B cell (primary cell): ENCODE data around the gene SH3D19. TPM values are rescaled to one million over a fixed set of nuclear protein-coding genes. Genes with fewer than 3 reads are reported as not detected.

ENCODE experiments used
- ATAC-seq: fragments of 200-7000 bp; cut with Tn5 transposase; one replicate; pipeline ENCODE4 v1.10.0; 2021; ENCODE audit warnings: low read depth, mild to moderate bottlenecking, moderate number of reproducible peaks, moderate library complexity
- CTCF ChIA-PET: fragments of 350-600 bp; sonication (Branson Sonifier 250); formaldehyde crosslinking; loops from one replicate; lab custom pipeline; 2021; ENCODE audit warnings: antibody characterized with exemption, inconsistent platforms; lab: Charles Lee
- POLR2A ChIA-PET: fragments of 350-600 bp; sonication (Branson Sonifier 250); formaldehyde crosslinking; loops from one replicate; lab custom pipeline; 2021; ENCODE audit warnings: antibody characterized with exemption; lab: Charles Lee
- DNase-seq: peaks from one replicate; pipeline ENCODE4 v3.0.0; 2013
- H2AFZ ChIP-seq: 2 replicates; pipeline ENCODE4 v1.6.1; 2012; ENCODE audit warnings: mild to moderate bottlenecking, low read depth, low read length; ENCODE audit not compliant: insufficient read depth, poor library complexity, severe bottlenecking
- H3K27ac ChIP-seq, 2 donors: 1 replicate in 1 of 2; 2 replicates in 1 of 2; pipeline ENCODE4 v1.5.1; 2012 to 2013; ENCODE audit warnings: low read length in 2 of 2, mild to moderate bottlenecking in 2 of 2, moderate library complexity in 1 of 2
- H3K27me3 ChIP-seq, 4 experiments: fragments of 200-600 bp in 1 of 4; sonication (generic) in 1 of 4; replicated peaks in 1 of 4; 1 replicate in 2 of 4; 2 replicates in 2 of 4; pipeline versions ENCODE4 v1.6.1 to v1.7.0; 2013 to 2016; ENCODE audit warnings: low read length in 3 of 4, mild to moderate bottlenecking in 2 of 4, mixed read lengths in 1 of 4, moderate library complexity in 1 of 4; ENCODE audit not compliant: insufficient read depth in 4 of 4, control insufficient read depth in 3 of 4; ENCODE audit errors: control extremely low read depth in 1 of 4
- H3K36me3 ChIP-seq, 2 experiments: replicated peaks in 1 of 2; 1 replicate in 1 of 2; 2 replicates in 1 of 2; pipeline versions ENCODE4 v1.6.1 to v1.7.1; 2013; ENCODE audit warnings: low read length in 1 of 2; ENCODE audit not compliant: insufficient read depth in 2 of 2, control insufficient read depth in 1 of 2; ENCODE audit errors: control extremely low read depth in 1 of 2, extremely low read depth in 1 of 2
- H3K4me1 ChIP-seq, 2 donors: fragments of 200-600 bp in 1 of 2; sonication (generic) in 1 of 2; 1 replicate in 1 of 2; 2 replicates in 1 of 2; pipeline versions ENCODE4 v1.5.1 to v1.6.1; 2013 to 2017; ENCODE audit warnings: low read length in 2 of 2; ENCODE audit not compliant: control insufficient read depth in 2 of 2, insufficient read depth in 2 of 2
- H3K4me2 ChIP-seq: replicated peaks from 2 replicates; pipeline ENCODE3; 2012; ENCODE audit warnings: mild to moderate bottlenecking, low read depth, low read length; ENCODE audit not compliant: poor library complexity, severe bottlenecking
- H3K4me3 ChIP-seq, 5 experiments: fragments of 200-600 bp in 1 of 5; sonication (generic) in 1 of 5; 1 replicate in 3 of 5; 2 replicates in 2 of 5; pipeline versions ENCODE4 v1.5.1 to v1.7.0; 2011 to 2016; ENCODE audit warnings: low read length in 4 of 5, mild to moderate bottlenecking in 4 of 5, low read depth in 2 of 5, control low read depth in 1 of 5, moderate library complexity in 1 of 5; ENCODE audit not compliant: insufficient read depth in 1 of 5; ENCODE audit errors: control extremely low read depth in 1 of 5, extremely low read depth in 1 of 5
- H3K79me2 ChIP-seq: fragments of 200-600 bp; sonication (generic); one replicate; pipeline ENCODE4 v1.6.0; 2016; ENCODE audit warnings: low read length; ENCODE audit not compliant: control insufficient read depth, insufficient read depth
- H3K9ac ChIP-seq: fragments of 200-600 bp; sonication (generic); 2 replicates; pipeline ENCODE4 v1.6.1; 2017; ENCODE audit warnings: mild to moderate bottlenecking, low read length, moderate library complexity
- H3K9me3 ChIP-seq, 3 donors: one replicate each; pipeline versions ENCODE4 v1.6.1 to v1.7.1; 2013; ENCODE audit warnings: low read length in 2 of 3; ENCODE audit not compliant: control insufficient read depth in 2 of 3, insufficient read depth in 1 of 3; ENCODE audit errors: control extremely low read depth in 1 of 3
- H4K20me1 ChIP-seq: 2 replicates; pipeline ENCODE4 v1.6.0; 2012; ENCODE audit warnings: mild to moderate bottlenecking, low read length; ENCODE audit not compliant: insufficient read depth, control insufficient read depth, poor library complexity, severe bottlenecking
- H3K27ac Mint-ChIP-seq: one replicate; pipeline ENCODE4 v1.8.0; 2021; ENCODE audit warnings: mixed read lengths
- H3K27me3 Mint-ChIP-seq: one replicate; pipeline ENCODE4 v1.8.0; 2021; ENCODE audit warnings: mixed read lengths
- H3K4me1 Mint-ChIP-seq: one replicate; pipeline ENCODE4 v1.8.0; 2021; ENCODE audit warnings: mixed read lengths
- H3K4me3 Mint-ChIP-seq: one replicate; pipeline ENCODE4 v1.8.0; 2021; ENCODE audit warnings: mixed read lengths
- H3K9me3 Mint-ChIP-seq: one replicate; pipeline ENCODE4 v1.8.0; 2022; ENCODE audit warnings: mixed read lengths; ENCODE audit not compliant: insufficient read depth
- EZH2 ChIP-seq: IDR thresholded peaks from 2 replicates; pipeline ENCODE4 v1.6.1; 2012; ENCODE audit warnings: borderline replicate concordance, low read depth, mild to moderate bottlenecking, moderate library complexity, low read length; ENCODE audit not compliant: insufficient read depth, poor library complexity, severe bottlenecking
- WGBS: methylation state at CpG from one replicate; pipeline ENCODE4 v1.1.5; 2013; ENCODE audit warnings: missing lambda C conversion rate; ENCODE audit not compliant: insufficient coverage; 5-methylcytosine and 5-hydroxymethylcytosine counted together
- intact Hi-C: fragments of 100-400 bp; cut with micrococcal nuclease; formaldehyde crosslinking; loops from one replicate; pipeline ENCODE4 v1.10.0; 2022
- polyA plus RNA-seq: library from polyadenylated mRNA; depleted of rRNA; stranded (reverse); fragments of >200 nt; gene quantifications from 2 replicates; pipeline ENCODE4 v1.2.3, GENCODE V29; 2012
- total RNA-seq, 2 donors: library from RNA; stranded (reverse); fragments of 120-200 nt in 1 of 2; gene quantifications; 1 replicate in 1 of 2; 2 replicates in 1 of 2; pipeline versions ENCODE4 v1.2.3 to v1.2.4, GENCODE V29; 2013 to 2022
- TF ChIP-seq, protein P1 (sequence below): fragments of 200-600 bp; IDR thresholded peaks from one replicate; pipeline ENCODE4 v1.8.0; 2022; ENCODE audit warnings: antibody characterized with exemption, mild to moderate bottlenecking

SH3D19 gene
- total and polyA plus RNA-seq, 2 donors (not counting 1 experiment from before 2014, with no cell fraction given) = 0.01 TPM; not detected in 1

DNA sequence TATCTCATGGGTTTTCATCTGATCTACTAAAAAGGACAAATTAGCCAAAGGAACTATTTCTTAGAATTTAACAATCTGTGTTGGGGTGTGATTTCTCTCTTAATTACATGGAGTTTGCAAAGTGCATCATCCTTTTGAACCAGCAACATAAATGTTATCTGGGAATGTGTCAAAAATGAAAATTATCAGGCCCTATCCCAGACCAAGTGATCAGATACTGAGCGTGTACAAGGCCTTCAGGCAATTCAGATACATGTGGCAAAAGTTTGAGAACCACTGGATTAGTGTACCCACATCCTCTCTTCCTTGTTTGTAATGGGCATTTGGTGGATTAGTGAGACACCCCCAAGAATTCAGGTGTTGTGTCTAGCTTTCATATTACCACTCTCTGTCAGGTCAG is 3.8 kb downstream of the SH3D19 start:
- H3K27me3 ChIP-seq = peaks cover 0 to 21% (median 13%) of the 10 kb centered on the region in 4 experiments
- no peaks in the 10 kb centered on the region for H3K36me3 ChIP-seq
- H3K4me2 ChIP-seq = no peak overlapping the region
- Mint-ChIP-seq H3K27ac (no peak overlapping the region), H3K27me3 (peaks cover 58% of the 10 kb centered on the region), H3K4me3 (no peak overlapping the region), H3K9me3 (no peaks in the 10 kb centered on the region), H3K4me1 (peaks cover 11% of the 10 kb centered on the region)
- TF ChIP-seq EZH2 = no peak
- TF ChIP-seq, protein P1, sequence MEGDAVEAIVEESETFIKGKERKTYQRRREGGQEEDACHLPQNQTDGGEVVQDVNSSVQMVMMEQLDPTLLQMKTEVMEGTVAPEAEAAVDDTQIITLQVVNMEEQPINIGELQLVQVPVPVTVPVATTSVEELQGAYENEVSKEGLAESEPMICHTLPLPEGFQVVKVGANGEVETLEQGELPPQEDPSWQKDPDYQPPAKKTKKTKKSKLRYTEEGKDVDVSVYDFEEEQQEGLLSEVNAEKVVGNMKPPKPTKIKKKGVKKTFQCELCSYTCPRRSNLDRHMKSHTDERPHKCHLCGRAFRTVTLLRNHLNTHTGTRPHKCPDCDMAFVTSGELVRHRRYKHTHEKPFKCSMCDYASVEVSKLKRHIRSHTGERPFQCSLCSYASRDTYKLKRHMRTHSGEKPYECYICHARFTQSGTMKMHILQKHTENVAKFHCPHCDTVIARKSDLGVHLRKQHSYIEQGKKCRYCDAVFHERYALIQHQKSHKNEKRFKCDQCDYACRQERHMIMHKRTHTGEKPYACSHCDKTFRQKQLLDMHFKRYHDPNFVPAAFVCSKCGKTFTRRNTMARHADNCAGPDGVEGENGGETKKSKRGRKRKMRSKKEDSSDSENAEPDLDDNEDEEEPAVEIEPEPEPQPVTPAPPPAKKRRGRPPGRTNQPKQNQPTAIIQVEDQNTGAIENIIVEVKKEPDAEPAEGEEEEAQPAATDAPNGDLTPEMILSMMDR = no peak
- H3K27ac ChIP-seq = no peak overlapping the region
- no peak overlapping the region for H3K9ac ChIP-seq
- H3K9me3 ChIP-seq = peaks cover 0 to 3% (median 0%) of the 10 kb centered on the region in 3 donors
- H4K20me1 ChIP-seq = no peaks in the 10 kb centered on the region
- no peaks in the 10 kb centered on the region for H3K79me2 ChIP-seq
- POLR2A ChIA-PET = no interaction called here
- no peak overlapping the region for H2AFZ ChIP-seq
- no peaks in the 10 kb centered on the region for H3K4me1 ChIP-seq
- ATAC-seq (no peak), DNase-seq (no peak)
- CTCF ChIA-PET = no interaction called here
- H3K4me3 ChIP-seq = no peak overlapping the region
- intact Hi-C loops = no loop called here
- no CpG with 5 or more reads among the region's 1 CpG for WGBS

- TF ChIP-seq, protein P1 = no peak
- no peak for TF ChIP-seq EZH2
- H3K27me3 Mint-ChIP-seq = peaks cover 51% of the 10 kb centered on the region
- H3K4me3 Mint-ChIP-seq = no peak overlapping the region
- no peak overlapping the region for H3K9ac ChIP-seq
- no peak for ATAC-seq
- ChIA-PET CTCF (no interaction called here), POLR2A (interaction anchor here (0.6 kb wide), 1 partner anchor 1021 kb away, joined by 4 read pairs; no protein-coding TSS in a partner anchor)
- intact Hi-C loops = no loop called here
- H3K9me3 ChIP-seq = no peaks in the 10 kb centered on the region
- H3K9me3 Mint-ChIP-seq = no peaks in the 10 kb centered on the region
- H3K79me2 ChIP-seq = no peaks in the 10 kb centered on the region
- peaks cover 0 to 15% (median 8%) of the 10 kb centered on the region in 4 experiments for H3K27me3 ChIP-seq
- no peak overlapping the region for H3K27ac ChIP-seq
- H3K27ac Mint-ChIP-seq = no peak overlapping the region
- H4K20me1 ChIP-seq = no peaks in the 10 kb centered on the region
- H3K4me1 ChIP-seq = no peaks in the 10 kb centered on the region
- no CpG with 5 or more reads among the region's 1 CpG for WGBS
- H2AFZ ChIP-seq = no peak overlapping the region
- no peak overlapping the region for H3K4me2 ChIP-seq
- H3K4me1 Mint-ChIP-seq = peaks cover 6% of the 10 kb centered on the region
- DNase-seq = no peak
- no peak overlapping the region for H3K4me3 ChIP-seq
- H3K36me3 ChIP-seq = no peaks in the 10 kb centered on the region
These were observed 5.9 kb downstream of the SH3D19 start for GRCh38 chr4:151319490-151319889.
